ENCODE results near the gene TEKT2. TPM values are rescaled to one million over a fixed set of nuclear protein-coding genes. Genes with fewer than 3 reads are reported as not detected.

Gene TEKT2
- 10 to 100 TPM in 2 of 6 donors, 1 to 10 TPM in 3, under 1 TPM in 1; 0.69 to 24.3 (median 8.1) TPM for total RNA-seq

GRCh38 chr1:36083635-36084496, at the start of gene TEKT2:
TEKT2 (plus strand) TSS chr1:36084094; CDS start chr1:36084922, 828 bp downstream.
- Histone ChIP-seq H3K4me3 (peak within 1 kb of the TSS; percentile 15 to 57 (median 48)), H3K27me3 (peaks cover 0 to 6% (median 2%) of the 10 kb centered on the region in 4 donors), H3K9me3 (no peaks in the 10 kb centered on the region), H3K36me3 (no peaks in the 10 kb centered on the region), H3K27ac (peak within 1 kb of the TSS in 1 of 4 donors; percentile 31), H3K4me1 (peaks cover 14 to 20% (median 17%) of the 10 kb centered on the region in 4 donors)
- TF ChIP-seq POLR2AphosphoS5 (IDR thresholded peaks at IDR 0.05): no peak
- no peak for TF ChIP-seq EP300 (IDR thresholded peaks at IDR 0.05)
- no peak for TF ChIP-seq POLR2A (IDR thresholded peaks at IDR 0.05)
- TF ChIP-seq CTCF (IDR thresholded peaks at IDR 0.05): no peak
- ATAC-seq (ENCODE audit: low FRiP score in 2 of 2): peak in 1 of 2 donors; percentile 1
- peak in 1 of 2 donors; percentile 90 for DNase-seq
- 18% methylated on average over 50 to 53 of the region's 59 CpGs for WGBS, 2 donors

GRCh38 chr1:36034692-36035091, 49.2 kb upstream of the TEKT2 start:
- Histone ChIP-seq H3K4me1 (peaks cover 0 to 17% (median 3%) of the 10 kb centered on the region in 4 donors), H3K4me3 (no peak overlapping the region), H3K27ac (peak overlapping the region; percentile 72 to 81 (median 74)), H3K27me3 (no peaks in the 10 kb centered on the region), H3K9me3 (no peaks in the 10 kb centered on the region), H3K36me3 (peaks cover 3 to 72% (median 9%) of the 10 kb centered on the region in 4 donors)
- TF ChIP-seq POLR2AphosphoS5 (IDR thresholded peaks at IDR 0.05): no peak
- TF ChIP-seq EP300 (IDR thresholded peaks at IDR 0.05): no peak
- no peak for TF ChIP-seq POLR2A (IDR thresholded peaks at IDR 0.05)
- TF ChIP-seq CTCF (IDR thresholded peaks at IDR 0.05): no peak
- ATAC-seq (ENCODE audit: low FRiP score in 2 of 2): peak; percentile 79 to 91
- no peak for DNase-seq

GRCh38 chr1:36035154-36035553, 48.7 kb upstream of the TEKT2 start:
- no peak overlapping the region for H3K4me3 ChIP-seq
- H3K4me1 ChIP-seq: peaks cover 0 to 17% (median 3%) of the 10 kb centered on the region in 4 donors
- no peaks in the 10 kb centered on the region for H3K27me3 ChIP-seq
- peaks cover 0 to 72% (median 12%) of the 10 kb centered on the region in 4 donors for H3K36me3 ChIP-seq
- no peak for TF ChIP-seq POLR2A (IDR thresholded peaks at IDR 0.05)
- TF ChIP-seq EP300 (IDR thresholded peaks at IDR 0.05): no peak
- no peak for TF ChIP-seq CTCF (IDR thresholded peaks at IDR 0.05)
- TF ChIP-seq POLR2AphosphoS5 (IDR thresholded peaks at IDR 0.05): no peak
- DNase-seq (no peak), ATAC-seq (ENCODE audit: low FRiP score in 2 of 2) (no peak)
- WGBS, 2 donors: 59 to 75% methylated on average over 3 of the region's 3 CpGs
- peak overlapping the region; percentile 72 to 81 (median 74) for H3K27ac ChIP-seq
- H3K9me3 ChIP-seq: no peaks in the 10 kb centered on the region

- Histone ChIP-seq H3K4me3 (no peak overlapping the region), H3K27me3 (no peaks in the 10 kb centered on the region), H3K4me1 (peaks cover 0 to 4% (median under 1%) of the 10 kb centered on the region in 4 donors), H3K36me3 (peaks cover 11 to 91% (median 51%) of the 10 kb centered on the region in 4 donors), H3K27ac (no peak overlapping the region), H3K9me3 (no peaks in the 10 kb centered on the region)
- 86 to 90% methylated on average over 2 of the region's 2 CpGs for WGBS, 2 donors
- TF ChIP-seq CTCF (IDR thresholded peaks at IDR 0.05) (no peak), EP300 (IDR thresholded peaks at IDR 0.05) (no peak), POLR2A (IDR thresholded peaks at IDR 0.05) (no peak)
- DNase-seq (no peak), ATAC-seq (ENCODE audit: low FRiP score in 2 of 2) (no peak)
These were observed 43.7 kb upstream of the TEKT2 start for GRCh38 chr1:36040238-36040637.
